Large intestine (tissue), 3 donors: ENCODE data around the gene RBKS. TPM values are rescaled to one million over a fixed set of nuclear protein-coding genes. Genes with fewer than 3 reads are reported as not detected.

ENCODE experiments used
- DNase-seq, 2 donors: peaks; one replicate each; pipeline versions ENCODE4 v3.0.0 to v3.0.0-alpha.2; 2013
- H3K27ac ChIP-seq: one replicate; pipeline ENCODE4 v1.5.1; 2013; ENCODE audit warnings: low read length
- H3K27me3 ChIP-seq: 2 replicates; pipeline ENCODE4 v1.6.1; 2013; ENCODE audit warnings: low read length; ENCODE audit not compliant: control insufficient read depth, insufficient read depth
- H3K36me3 ChIP-seq: 2 replicates; pipeline ENCODE4 v1.6.1; 2013; ENCODE audit warnings: low read length; ENCODE audit not compliant: control insufficient read depth, insufficient read depth
- H3K4me1 ChIP-seq: one replicate; pipeline ENCODE4 v1.6.1; 2013; ENCODE audit warnings: low read length; ENCODE audit not compliant: control insufficient read depth, insufficient read depth
- H3K4me3 ChIP-seq: one replicate; pipeline ENCODE4 v1.5.1; 2013; ENCODE audit warnings: low read length
- H3K9me3 ChIP-seq: one replicate; pipeline ENCODE4 v1.6.1; 2013; ENCODE audit warnings: mild to moderate bottlenecking, low read depth, low read length, moderate library complexity; ENCODE audit not compliant: control insufficient read depth
- WGBS: methylation state at CpG from one replicate; pipeline ENCODE4 v1.1.5; 2013; ENCODE audit warnings: low lambda C conversion rate; ENCODE audit not compliant: insufficient coverage; 5-methylcytosine and 5-hydroxymethylcytosine counted together
- polyA plus RNA-seq: library from polyadenylated mRNA; unstranded; fragments of 120-200 nt; gene quantifications from one replicate; pipeline ENCODE4 v1.2.1, GENCODE V29; 2013

RBKS gene
- polyA plus RNA-seq, 1 donor = 30.4 TPM

DNA sequence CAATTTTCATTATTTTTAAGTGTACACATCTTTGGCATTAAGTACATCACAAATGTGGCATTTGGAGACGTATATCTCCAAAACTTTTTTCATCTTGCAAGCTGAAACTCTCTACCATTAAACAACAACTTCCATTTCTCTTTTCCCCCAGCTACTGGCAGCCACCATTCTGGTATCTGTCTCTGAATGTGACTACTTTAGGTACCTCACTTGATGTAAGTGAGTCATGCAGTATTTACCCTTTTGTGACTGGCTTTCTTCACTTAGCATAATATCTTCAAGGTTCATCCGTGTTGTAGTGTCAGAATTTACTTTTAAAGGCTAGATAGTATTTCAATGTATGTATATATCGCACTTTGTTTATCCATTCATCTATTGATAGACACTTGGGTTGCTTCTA, 17.4 kb upstream of the RBKS start:
- DNase-seq = no peak
- Histone ChIP-seq H3K9me3 (no peaks in the 10 kb centered on the region), H3K27me3 (no peaks in the 10 kb centered on the region), H3K27ac (no peak overlapping the region), H3K4me3 (no peak overlapping the region), H3K4me1 (no peaks in the 10 kb centered on the region), H3K36me3 (peaks cover 2% of the 10 kb centered on the region)
- no CpG with 5 or more reads among the region's 3 CpGs for WGBS

DNA sequence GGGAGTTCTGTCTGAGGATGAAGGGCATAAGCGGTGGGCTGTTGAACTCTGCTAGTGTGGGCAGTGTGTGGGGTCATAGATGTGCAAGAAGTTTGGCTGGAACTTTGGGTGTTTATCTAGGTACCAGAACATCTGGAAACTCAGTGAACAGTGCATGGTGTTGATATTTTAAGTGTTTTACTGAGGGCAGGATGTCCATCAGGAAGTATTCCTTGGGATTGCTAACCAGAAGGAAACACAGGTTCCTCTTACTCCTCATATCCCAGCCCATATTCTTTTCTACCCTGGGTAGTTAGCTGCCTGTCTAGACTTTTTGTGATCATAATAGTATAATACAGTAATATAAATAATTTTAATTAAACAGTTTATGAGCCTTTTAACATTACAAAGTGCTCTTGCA, 15.9 kb upstream of the RBKS start:
- Histone ChIP-seq H3K27ac (no peak overlapping the region), H3K27me3 (no peaks in the 10 kb centered on the region), H3K9me3 (no peaks in the 10 kb centered on the region), H3K4me1 (no peaks in the 10 kb centered on the region), H3K4me3 (no peak overlapping the region), H3K36me3 (peaks cover 2% of the 10 kb centered on the region)
- no peak for DNase-seq
- no CpG with 5 or more reads among the region's 1 CpG for WGBS

DNA sequence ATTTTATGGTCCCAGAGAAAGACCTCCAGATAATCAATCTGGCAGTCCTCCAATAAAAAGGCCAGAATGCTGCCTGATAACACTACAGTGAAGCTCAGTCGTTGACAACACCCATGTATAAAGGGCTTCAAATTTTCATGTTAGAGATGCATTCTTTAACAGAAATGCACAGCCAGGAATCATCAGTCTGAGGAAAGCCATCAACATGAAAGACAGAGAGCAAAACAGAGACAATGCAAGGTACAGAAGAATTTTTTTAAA, 14.1 kb upstream of the RBKS start:
- no peak overlapping the region for H3K27ac ChIP-seq
- peaks cover 2% of the 10 kb centered on the region for H3K36me3 ChIP-seq
- H3K4me3 ChIP-seq = no peak overlapping the region
- no peaks in the 10 kb centered on the region for H3K4me1 ChIP-seq
- no peaks in the 10 kb centered on the region for H3K9me3 ChIP-seq
- DNase-seq = no peak
- WGBS = no CpG with 5 or more reads among the region's 1 CpG
- H3K27me3 ChIP-seq = no peaks in the 10 kb centered on the region

DNA sequence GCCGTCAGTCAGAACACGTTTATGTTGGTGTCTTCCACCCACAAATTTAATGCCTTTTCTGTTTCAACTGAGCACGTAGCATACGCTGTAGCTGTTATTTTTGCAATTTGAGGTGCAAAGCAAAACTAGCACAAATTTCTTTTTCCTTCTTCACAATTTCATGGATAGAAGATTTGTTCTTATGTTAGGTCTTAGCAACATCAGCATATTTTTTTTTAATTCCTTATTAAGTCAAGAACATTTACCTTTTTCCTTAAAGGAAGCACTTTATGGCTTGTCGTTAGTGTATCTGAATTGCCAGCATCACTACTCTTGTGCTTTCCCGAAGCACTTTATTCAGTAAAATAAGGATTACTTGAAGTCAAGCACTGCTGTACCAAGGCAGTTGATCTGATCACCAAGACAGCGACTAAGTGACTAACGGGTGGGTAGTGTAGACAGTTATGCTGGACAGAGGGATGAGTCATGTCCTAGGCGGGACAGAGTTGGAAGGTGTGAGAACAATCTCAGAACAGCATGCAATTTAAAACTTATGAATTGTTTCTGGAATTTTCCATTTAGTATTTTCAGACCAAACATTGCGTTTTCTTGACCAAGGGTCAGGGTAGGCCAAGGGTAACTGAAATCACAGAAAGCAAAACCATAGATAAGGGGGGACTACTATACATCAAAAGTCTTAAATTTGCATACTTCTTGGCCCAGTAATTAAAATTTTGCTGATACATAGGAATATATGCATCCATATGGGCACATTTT, 13.6 kb upstream of the RBKS start:
- no peak for DNase-seq
- H3K4me1 ChIP-seq = no peaks in the 10 kb centered on the region
- WGBS = 90% methylated on average over 2 of the region's 10 CpGs
- no peaks in the 10 kb centered on the region for H3K27me3 ChIP-seq
- no peak overlapping the region for H3K27ac ChIP-seq
- no peaks in the 10 kb centered on the region for H3K9me3 ChIP-seq
- peaks cover 2% of the 10 kb centered on the region for H3K36me3 ChIP-seq
- H3K4me3 ChIP-seq = no peak overlapping the region

DNA sequence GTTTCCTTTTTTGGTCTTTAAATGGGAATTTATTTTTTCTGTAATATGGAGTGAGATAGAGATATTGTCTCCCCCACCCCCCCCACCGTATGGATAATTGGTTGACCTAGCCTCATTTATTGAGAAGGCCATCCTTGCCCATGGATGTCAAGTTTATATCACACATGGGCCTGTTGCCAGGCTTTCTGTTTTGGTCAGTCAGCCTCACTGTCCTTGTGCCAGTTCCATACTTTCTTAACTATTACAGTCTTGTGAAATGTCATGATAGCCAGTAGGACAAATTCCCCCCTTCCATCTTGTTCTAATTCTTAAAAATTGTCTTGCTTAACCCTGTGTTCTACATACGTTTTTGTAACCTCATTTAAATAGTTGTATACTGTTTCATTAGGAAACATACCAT, 12.8 kb upstream of the RBKS start:
- no peak for DNase-seq
- Histone ChIP-seq H3K27ac (no peak overlapping the region), H3K4me1 (no peaks in the 10 kb centered on the region), H3K9me3 (no peaks in the 10 kb centered on the region), H3K36me3 (peaks cover 5% of the 10 kb centered on the region), H3K27me3 (no peaks in the 10 kb centered on the region), H3K4me3 (no peak overlapping the region)
- 100% methylated on average over 2 of the region's 2 CpGs for WGBS

DNA sequence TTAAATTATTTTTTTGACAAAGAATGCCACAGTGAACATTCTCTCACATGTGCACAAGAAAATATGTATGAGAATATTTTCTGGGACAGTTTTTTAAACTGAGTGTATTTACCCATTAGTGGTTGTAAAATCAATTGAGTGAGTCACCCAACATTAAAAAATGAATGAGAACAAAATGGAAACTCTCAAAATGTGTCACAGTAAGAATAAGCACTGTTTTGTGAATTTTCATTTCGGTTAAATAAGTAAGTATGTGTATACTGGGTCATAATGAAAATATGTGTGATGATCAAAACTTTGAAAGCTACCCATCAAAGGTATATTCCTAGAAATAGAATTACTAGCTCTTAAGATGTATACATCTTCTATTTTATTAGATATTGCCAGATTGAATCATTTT, 11.9 kb upstream of the RBKS start:
- 100% methylated on average over 1 of the region's 1 CpG for WGBS

DNA sequence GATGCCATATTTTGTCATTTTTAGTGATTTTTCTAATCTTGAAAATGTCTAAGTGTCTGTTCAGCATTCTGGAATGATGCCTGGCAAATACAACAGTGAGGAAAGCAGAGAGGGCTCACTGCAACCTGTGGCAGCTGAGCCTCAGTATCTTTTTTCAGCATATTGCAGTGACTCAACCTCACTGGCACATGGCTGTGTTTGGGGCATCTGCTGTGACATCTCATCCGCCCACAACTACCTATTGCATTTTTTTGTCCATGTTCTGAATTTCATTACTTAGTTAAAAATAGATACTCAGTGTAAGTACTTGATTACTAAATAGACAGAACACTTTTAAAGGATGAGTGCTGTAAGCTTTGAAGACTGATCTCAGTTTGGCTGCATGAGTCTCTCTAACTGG, 11.0 kb upstream of the RBKS start:
- no peak overlapping the region for H3K4me3 ChIP-seq
- no peak for DNase-seq
- H3K4me1 ChIP-seq = no peaks in the 10 kb centered on the region
- peaks cover 13% of the 10 kb centered on the region for H3K36me3 ChIP-seq
- WGBS = 100% methylated on average over 1 of the region's 1 CpG
- no peaks in the 10 kb centered on the region for H3K9me3 ChIP-seq
- no peak overlapping the region for H3K27ac ChIP-seq
- no peaks in the 10 kb centered on the region for H3K27me3 ChIP-seq

More for the DNA sequence above, 11.9 kb upstream of the RBKS start:
- Histone ChIP-seq H3K27ac (no peak overlapping the region), H3K4me1 (no peaks in the 10 kb centered on the region), H3K27me3 (no peaks in the 10 kb centered on the region), H3K4me3 (no peak overlapping the region), H3K36me3 (peaks cover 5% of the 10 kb centered on the region), H3K9me3 (no peaks in the 10 kb centered on the region)
- no peak for DNase-seq

GRCh38 chr2:27897717-27898116, 7.5 kb upstream of the RBKS start:
- no peak overlapping the region for H3K27ac ChIP-seq
- no peak overlapping the region for H3K4me3 ChIP-seq
- H3K27me3 ChIP-seq = no peaks in the 10 kb centered on the region
- no peak for DNase-seq
- H3K36me3 ChIP-seq = peaks cover 21% of the 10 kb centered on the region
- no peaks in the 10 kb centered on the region for H3K9me3 ChIP-seq
- no peaks in the 10 kb centered on the region for H3K4me1 ChIP-seq

DNA sequence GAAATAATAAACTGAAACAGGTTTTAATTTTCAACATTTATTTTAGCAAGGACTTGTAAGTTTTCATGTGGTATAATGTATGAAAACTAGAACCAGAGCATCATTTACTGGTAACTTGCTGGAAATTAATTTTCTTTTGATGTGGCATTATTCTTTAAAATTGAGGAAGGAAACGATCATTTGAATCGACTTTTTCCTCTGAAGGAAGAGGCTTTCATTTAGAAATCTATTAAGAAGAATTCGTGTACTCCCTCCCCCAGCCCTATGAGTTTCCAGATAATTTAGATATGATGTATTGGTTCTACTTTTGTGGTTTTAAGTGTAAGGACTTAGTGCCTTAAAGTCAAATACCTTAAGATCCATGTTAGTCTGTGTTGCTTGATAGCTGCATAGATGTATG, 2.8 kb upstream of the RBKS start:
- no peak for DNase-seq
- Histone ChIP-seq H3K4me3 (no peak overlapping the region), H3K4me1 (peaks cover 11% of the 10 kb centered on the region), H3K9me3 (no peaks in the 10 kb centered on the region), H3K27me3 (no peaks in the 10 kb centered on the region), H3K27ac (no peak overlapping the region), H3K36me3 (peaks cover 18% of the 10 kb centered on the region)
- WGBS = 100% methylated on average over 2 of the region's 3 CpGs

DNA sequence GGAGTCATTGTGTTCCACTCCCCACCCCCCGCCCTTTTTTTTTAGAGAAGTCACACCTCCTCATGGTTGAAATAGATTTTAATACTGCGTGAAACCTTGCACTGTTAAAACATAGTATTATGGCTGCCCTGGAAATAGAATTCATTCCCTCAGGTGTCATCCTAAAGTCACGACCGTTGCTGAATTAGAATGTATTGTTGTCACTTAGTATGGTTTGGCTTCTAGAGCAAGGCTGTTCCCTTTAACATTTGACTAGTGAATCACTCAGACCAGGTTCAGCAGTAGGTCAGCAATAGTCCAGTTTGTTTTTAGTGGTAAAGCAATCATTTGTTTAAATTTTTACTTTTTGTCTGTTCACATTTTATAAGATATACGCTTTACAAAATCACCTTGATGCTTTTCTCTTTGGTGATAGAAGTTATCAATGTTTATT, 1.5 kb upstream of the RBKS start:
- WGBS = 100% methylated on average over 1 of the region's 5 CpGs
- Histone ChIP-seq H3K27ac (peak overlapping the region; percentile 100), H3K4me3 (peak overlapping the region; percentile 95)

DNA sequence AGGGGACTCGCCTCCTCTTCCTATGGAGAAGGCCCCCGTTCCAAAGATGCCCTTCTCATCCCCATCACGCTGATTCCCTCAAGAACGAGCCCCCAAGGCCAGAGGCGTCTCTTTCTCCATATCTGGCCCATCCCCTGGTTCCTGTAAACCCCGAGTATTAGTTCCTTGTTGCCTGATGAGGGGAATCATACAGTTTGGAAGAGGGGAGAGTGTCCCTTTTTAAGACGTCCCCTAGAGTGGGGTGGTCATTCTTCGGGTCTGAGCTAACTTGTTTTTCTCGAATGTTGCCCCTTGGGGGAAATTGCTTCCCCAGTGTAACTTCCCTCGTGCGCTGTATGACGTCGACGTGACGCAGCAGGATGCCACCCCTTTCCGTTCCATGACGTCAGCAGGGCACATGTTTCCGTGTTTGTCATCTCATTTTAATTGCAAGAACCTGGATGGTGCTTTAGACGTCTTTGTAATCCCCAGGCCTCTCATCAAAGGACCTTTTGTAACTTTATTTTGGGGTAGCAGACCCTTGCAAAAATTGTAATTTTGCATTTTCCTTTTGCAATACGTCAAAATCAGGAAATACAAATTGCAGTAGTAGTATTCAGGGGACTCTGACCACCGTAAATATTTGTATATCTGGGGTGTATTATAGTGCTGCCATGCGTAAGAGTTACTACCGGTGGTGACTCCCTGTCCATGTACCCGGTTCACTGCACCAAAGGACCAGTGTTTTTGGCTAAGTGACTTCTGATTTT, 911 bp upstream of the RBKS start:
- Histone ChIP-seq H3K27ac (peak overlapping the region; percentile 100), H3K4me1 (peaks cover 17% of the 10 kb centered on the region), H3K27me3 (no peaks in the 10 kb centered on the region), H3K9me3 (no peaks in the 10 kb centered on the region), H3K4me3 (peak overlapping the region; percentile 95), H3K36me3 (peaks cover 9% of the 10 kb centered on the region)
- no CpG with 5 or more reads among the region's 24 CpGs for WGBS
- peak; percentile 85 to 89 for DNase-seq

More for the DNA sequence above, 1.5 kb upstream of the RBKS start:
- DNase-seq = peak in 1 of 2 donors; percentile 13
- Histone ChIP-seq H3K27me3 (no peaks in the 10 kb centered on the region), H3K4me1 (peaks cover 16% of the 10 kb centered on the region), H3K9me3 (no peaks in the 10 kb centered on the region), H3K36me3 (peaks cover 15% of the 10 kb centered on the region)
